SK-N-MC (cell line): Measurements from ENCODE around the gene EIF5A.

ENCODE experiments used
- EZH2 ChIP-seq: fragments of 200-600 bp; sonication (generic); IDR thresholded peaks from one replicate; pipeline ENCODE4 v1.6.1; 2017; ENCODE audit warnings: antibody characterized with exemption
- POLR2AphosphoS5 ChIP-seq: IDR thresholded peaks from 2 replicates; pipeline ENCODE4 v1.6.1; 2012; ENCODE audit warnings: mild to moderate bottlenecking, low read depth, low read length, borderline replicate concordance

- TF ChIP-seq EZH2, result no peak
- TF ChIP-seq POLR2AphosphoS5, result no peak
These were observed 22.7 kb downstream of the EIF5A start for GRCh38 chr17:7329997-7330637.
